Endothelial cell of umbilical vein (primary cell): Measurements from ENCODE around the gene MCUR1. TPM values are rescaled to one million over a fixed set of nuclear protein-coding genes. Genes with fewer than 3 reads are reported as not detected.
A peak's percentile ranks its signal among the peaks of the same experiment; 100 is the strongest.
"Not testable (repeated sequence)": the region's sequence is repeated elsewhere in the genome, so short reads cannot be mapped to it uniquely, and the experiment has no call there.

ENCODE experiments used
- BruUV-seq: library from RNA; stranded (reverse); fragments of 400-500 nt; replicated peaks from 2 replicates; lab custom pipeline; 2021; lab: Mats Ljungman, UMichigan
- CTCF ChIA-PET: fragments of 300-600, 350-600 bp; sonication (Branson Sonifier 250); formaldehyde crosslinking; loops from one replicate; lab custom pipeline; 2021; ENCODE audit warnings: antibody characterized with exemption, inconsistent platforms; lab: Charles Lee
- POLR2A ChIA-PET: fragments of 300-600, 350-600 bp; sonication (Branson Sonifier 250); formaldehyde crosslinking; loops from one replicate; lab custom pipeline; 2021; ENCODE audit warnings: antibody characterized with exemption, inconsistent platforms; lab: Charles Lee
- DNase-seq: peaks from one replicate; pipeline ENCODE4 v3.0.0-alpha.2; 2011; ENCODE audit warnings: low read depth, low spot score
- FAIRE-seq: peaks from 2 replicates; lab custom pipeline; 2011; peaks lifted over from hg19 to GRCh38; lab: Jason Lieb, UNC
- H2AFZ ChIP-seq: 2 replicates; pipeline ENCODE4 v1.6.0; 2012; ENCODE audit warnings: low read depth, low read length, control low read depth, inconsistent platforms
- H3K27ac ChIP-seq: 2 replicates; pipeline ENCODE4 v1.5.1; 2011; ENCODE audit warnings: low read depth, mild to moderate bottlenecking, control low read depth, low read length, moderate library complexity; ENCODE audit not compliant: insufficient read depth
- H3K27me3 ChIP-seq, 2 experiments: 2 replicates each; pipeline versions ENCODE4 v1.6.0 to v1.6.1; 2011; ENCODE audit warnings: low read length in 2 of 2, mixed read lengths in 1 of 2; ENCODE audit not compliant: control insufficient read depth in 2 of 2, insufficient read depth in 2 of 2
- H3K36me3 ChIP-seq, 2 experiments: 2 replicates in 1 of 2; 3 replicates in 1 of 2; pipeline ENCODE4 v1.5.1; 2011; ENCODE audit warnings: low read length in 2 of 2, mild to moderate bottlenecking in 1 of 2, moderate library complexity in 1 of 2; ENCODE audit not compliant: control insufficient read depth in 2 of 2, insufficient read depth in 2 of 2; ENCODE audit errors: extremely low read depth in 1 of 2
- H3K4me1 ChIP-seq: 3 replicates; pipeline ENCODE4 v1.5.1; 2011; ENCODE audit warnings: mild to moderate bottlenecking, low read length; ENCODE audit not compliant: control insufficient read depth, insufficient read depth; ENCODE audit errors: extremely low read depth
- H3K4me2 ChIP-seq: 2 replicates; pipeline ENCODE4 v1.6.1; 2011; ENCODE audit warnings: low read length, control low read depth, mixed read lengths; ENCODE audit not compliant: insufficient read depth
- H3K4me3 ChIP-seq, 3 experiments: fragments of 200-600 bp in 1 of 3; sonication (generic), shearing (Covaris generic) in 1 of 3; replicated peaks in 1 of 3; 2 replicates each; pipeline ENCODE4 v1.5.1; 2011 to 2016; ENCODE audit warnings: control low read depth in 3 of 3, low read length in 3 of 3, mild to moderate bottlenecking in 2 of 3, inconsistent platforms in 1 of 3, low read depth in 1 of 3, moderate library complexity in 1 of 3; ENCODE audit not compliant: insufficient read depth in 1 of 3
- H3K79me2 ChIP-seq: 2 replicates; pipeline ENCODE4 v1.6.0; 2012; ENCODE audit warnings: low read length, inconsistent platforms; ENCODE audit not compliant: control insufficient read depth, insufficient read depth
- H3K9ac ChIP-seq: replicated peaks from 2 replicates; pipeline ENCODE3; 2011; ENCODE audit warnings: low read length, control low read depth; ENCODE audit not compliant: insufficient read depth; ENCODE audit errors: extremely low read depth
- H3K9me1 ChIP-seq: replicated peaks from 3 replicates; pipeline ENCODE4 v1.6.0; 2011; ENCODE audit warnings: mild to moderate bottlenecking, low read length; ENCODE audit not compliant: control insufficient read depth, insufficient read depth; ENCODE audit errors: extremely low read depth
- H3K9me3 ChIP-seq: replicated peaks from 2 replicates; pipeline ENCODE4 v1.5.1; 2012; ENCODE audit warnings: low read length, inconsistent platforms; ENCODE audit not compliant: control insufficient read depth, insufficient read depth
- H4K20me1 ChIP-seq: replicated peaks from 2 replicates; pipeline ENCODE3; 2011; ENCODE audit warnings: mild to moderate bottlenecking, low read length; ENCODE audit not compliant: control insufficient read depth, insufficient read depth; ENCODE audit errors: extremely low read depth
- POLR2A ChIP-seq: IDR thresholded peaks from 2 replicates; pipeline ENCODE4 v1.6.1; 2012; ENCODE audit warnings: low read depth, mild to moderate bottlenecking, control low read depth, low read length
- dilution Hi-C: fragments of 300-500 bp; cut with MboI; formaldehyde crosslinking; loops from one replicate; pipeline ENCODE4 v1.15.0; 2019; ENCODE audit warnings: low sequenced_read_pairs; ENCODE audit not compliant: extremely low pct_ligation_motif_present
- intact Hi-C: fragments of 100-400 bp; cut with micrococcal nuclease; formaldehyde crosslinking; loops from one replicate; pipeline ENCODE4 v1.10.0; 2022
- polyA plus RNA-seq, 4 experiments: library from polyadenylated mRNA; depleted of rRNA in 3 of 4; stranded (reverse) in 3 of 4; unstranded in 1 of 4; fragments of >200 nt; gene quantifications; 2 replicates each; pipeline versions ENCODE4 v1.2.1 to v1.2.3, GENCODE V29; 2011 to 2012; ENCODE audit warnings: missing spikeins in 1 of 4
- total RNA-seq: library from RNA; stranded (reverse); gene quantifications from 2 replicates; pipeline ENCODE4 v1.2.3, GENCODE V29; 2021
- TF ChIP-seq, protein P1 (sequence below), 2 donors: IDR thresholded peaks; 1 replicate in 1 of 2; 2 replicates in 1 of 2; pipeline ENCODE4 v1.5.1; 2011; ENCODE audit warnings: low read length in 2 of 2, mild to moderate bottlenecking in 2 of 2, moderate library complexity in 2 of 2, control low read depth in 1 of 2, inconsistent platforms in 1 of 2, low read depth in 1 of 2; ENCODE audit not compliant: insufficient read depth in 1 of 2; ENCODE audit errors: extremely low read depth in 1 of 2

The MCUR1 gene
- total and polyA plus RNA-seq, 2 donors (not counting 3 experiments of a cell fraction or from before 2014, with no cell fraction given), result 6.2 to 21.2 TPM

DNA sequence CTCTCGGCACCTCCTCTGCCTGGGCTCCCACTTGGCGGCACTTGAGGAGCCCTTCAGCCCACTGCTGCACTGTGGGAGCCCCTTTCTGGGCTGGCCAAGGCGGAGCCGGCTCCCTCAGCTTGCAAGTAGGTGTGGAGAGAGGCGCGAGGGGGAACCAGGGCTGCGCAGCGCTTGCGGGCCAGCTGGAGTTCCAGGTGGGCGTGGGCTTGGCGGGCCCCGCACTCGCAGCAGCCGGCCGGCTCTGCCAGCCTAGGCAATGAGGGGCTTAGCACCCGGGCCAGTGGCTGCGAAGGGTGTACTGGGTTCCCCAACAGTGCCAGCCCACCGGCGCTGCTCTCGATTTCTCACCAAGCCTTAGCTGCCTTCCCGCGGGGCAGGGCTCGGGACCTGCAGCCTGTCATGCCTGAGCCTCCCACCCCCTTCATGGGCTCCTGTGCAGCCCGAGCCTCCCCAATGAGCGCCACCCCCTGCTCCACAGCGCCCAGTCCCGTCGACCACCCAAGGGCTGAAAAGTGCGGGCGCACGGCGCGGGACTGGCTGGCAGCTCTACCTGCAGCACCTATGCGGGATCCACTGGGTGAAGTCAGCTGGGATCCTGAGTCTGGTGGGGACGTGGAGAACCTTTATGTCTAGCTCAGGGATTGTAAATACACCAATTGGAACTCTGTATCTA is 41.9 kb downstream of the MCUR1 start:
- H3K27me3 ChIP-seq, POLR2A ChIA-PET, H3K79me2 ChIP-seq, H3K4me1 ChIP-seq, H3K9me1 ChIP-seq, H3K4me3 ChIP-seq, H3K36me3 ChIP-seq, H3K9ac ChIP-seq, H2AFZ ChIP-seq, BruUV-seq, FAIRE-seq, intact Hi-C loops, H3K27ac ChIP-seq, H3K4me2 ChIP-seq, H4K20me1 ChIP-seq, DNase-seq, dilution Hi-C loops, H3K9me3 ChIP-seq: not testable (repeated sequence)
- CTCF ChIA-PET, result interaction anchor here (1.2 to 1.5 kb wide), 2 partner anchors 9 to 44 kb away, joined by 3 read pairs; no protein-coding TSS in a partner anchor

- H3K4me2 ChIP-seq, result no peak overlapping the region
- ChIA-PET CTCF (interaction anchor here (1.4 kb wide), 1 partner anchor 154 kb away, joined by 3 read pairs; the partner anchor contains the start of gene NOL7), POLR2A (no interaction called here)
- FAIRE-seq (no peak), DNase-seq (no peak)
- dilution Hi-C loops, result no loop called here
- H3K79me2 ChIP-seq, result no peaks in the 10 kb centered on the region
- H3K27me3 ChIP-seq, result no peaks in the 10 kb centered on the region
- H3K9me1 ChIP-seq, result no peaks in the 10 kb centered on the region
- intact Hi-C loops, result no loop called here
- H3K4me3 ChIP-seq, result no peak overlapping the region
- BruUV-seq, result no TSS peak
- no peaks in the 10 kb centered on the region for H3K36me3 ChIP-seq
- H3K9ac ChIP-seq, result no peak overlapping the region
- H2AFZ ChIP-seq, result no peak overlapping the region
- no peak for TF ChIP-seq POLR2A
- TF ChIP-seq, protein P1, sequence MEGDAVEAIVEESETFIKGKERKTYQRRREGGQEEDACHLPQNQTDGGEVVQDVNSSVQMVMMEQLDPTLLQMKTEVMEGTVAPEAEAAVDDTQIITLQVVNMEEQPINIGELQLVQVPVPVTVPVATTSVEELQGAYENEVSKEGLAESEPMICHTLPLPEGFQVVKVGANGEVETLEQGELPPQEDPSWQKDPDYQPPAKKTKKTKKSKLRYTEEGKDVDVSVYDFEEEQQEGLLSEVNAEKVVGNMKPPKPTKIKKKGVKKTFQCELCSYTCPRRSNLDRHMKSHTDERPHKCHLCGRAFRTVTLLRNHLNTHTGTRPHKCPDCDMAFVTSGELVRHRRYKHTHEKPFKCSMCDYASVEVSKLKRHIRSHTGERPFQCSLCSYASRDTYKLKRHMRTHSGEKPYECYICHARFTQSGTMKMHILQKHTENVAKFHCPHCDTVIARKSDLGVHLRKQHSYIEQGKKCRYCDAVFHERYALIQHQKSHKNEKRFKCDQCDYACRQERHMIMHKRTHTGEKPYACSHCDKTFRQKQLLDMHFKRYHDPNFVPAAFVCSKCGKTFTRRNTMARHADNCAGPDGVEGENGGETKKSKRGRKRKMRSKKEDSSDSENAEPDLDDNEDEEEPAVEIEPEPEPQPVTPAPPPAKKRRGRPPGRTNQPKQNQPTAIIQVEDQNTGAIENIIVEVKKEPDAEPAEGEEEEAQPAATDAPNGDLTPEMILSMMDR (IDR thresholded peaks at IDR 0.05; ENCODE audit: extremely low read depth in 1 of 2, insufficient read depth in 1 of 2, low read depth in 1 of 2, low read length in 2 of 2), result peak; percentile 11 to 34
- H3K9me3 ChIP-seq, result no peaks in the 10 kb centered on the region
- H3K4me1 ChIP-seq, result no peaks in the 10 kb centered on the region
- H3K27ac ChIP-seq, result no peak overlapping the region
- no peaks in the 10 kb centered on the region for H4K20me1 ChIP-seq
These were observed 44.7 kb downstream of the MCUR1 start for GRCh38 chr6:13769655-13770053.
